ENCODE data around the gene NUP54. TPM values are rescaled to one million over a fixed set of nuclear protein-coding genes. Genes with fewer than 3 reads are reported as not detected.

The NUP54 gene
- total and polyA plus RNA-seq, 9 of the 15 experiments (the other 6 are each of a cell fraction or from before 2014, with no cell fraction given): 29.6 to 115 (median 67.7) TPM

DNA sequence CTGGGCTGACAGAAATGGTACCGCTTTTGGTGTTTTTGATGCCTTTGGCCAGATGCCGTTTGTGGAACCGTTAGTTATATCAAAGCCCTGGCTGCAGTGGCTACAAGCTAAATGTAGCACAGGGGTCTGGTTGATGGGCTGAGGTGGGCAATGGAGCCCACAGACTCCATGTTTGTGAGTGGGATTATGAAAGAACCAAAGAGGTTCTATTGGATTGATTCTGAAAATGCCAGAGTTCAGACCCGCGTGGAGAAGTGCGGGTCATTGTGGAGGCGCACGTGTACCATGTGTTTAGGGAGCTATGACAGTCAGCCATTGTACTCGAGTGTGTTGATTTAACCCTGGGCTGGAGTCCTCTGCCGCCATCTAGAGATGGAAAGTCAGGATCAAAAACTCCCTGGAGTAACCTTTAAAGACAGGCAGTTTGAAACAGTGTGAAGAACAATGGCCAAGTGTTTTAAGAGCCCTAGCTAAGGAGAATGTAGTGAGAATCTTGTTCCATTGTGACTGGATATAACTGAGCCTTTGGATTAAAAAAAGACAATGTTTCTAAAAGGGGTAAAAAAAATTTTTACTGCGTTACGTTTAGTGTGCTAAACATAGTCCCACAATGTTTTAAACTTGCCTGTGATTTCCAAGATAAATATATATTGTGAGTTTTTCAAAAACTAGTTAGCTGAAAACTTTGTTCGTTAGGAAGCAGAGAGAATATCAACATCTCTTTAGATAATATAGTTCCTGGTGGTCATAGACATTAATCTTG lies 61.0 kb downstream of the NUP54 start (continued):
- no peak for TF ChIP-seq PURB (CRISPR knock-in tag; IDR thresholded peaks at IDR 0.05; ENCODE audit: low read depth)
- no peak for TF ChIP-seq ZKSCAN1 (IDR thresholded peaks at IDR 0.05; ENCODE audit: low read depth, low read length)
- 0 out of 2 replicates have a peak, but pooled peaks have one; percentile 16 for TF ChIP-seq FOSL1 (tag; conservative IDR thresholded peaks at IDR 0.05)
- no peak for TF ChIP-seq GTF2A2 (tag; IDR thresholded peaks at IDR 0.05)
- TF ChIP-seq SNIP1 (IDR thresholded peaks at IDR 0.05; ENCODE audit: low read depth): 0 out of 2 replicates have a peak, but pooled peaks have one; percentile 20
- TF ChIP-seq ZNF324 (CRISPR knock-in tag; IDR thresholded peaks at IDR 0.05): no peak
- peak; percentile 95 for TF ChIP-seq MGA (IDR thresholded peaks at IDR 0.05)
- peak; percentile 84 for TF ChIP-seq SOX6 (IDR thresholded peaks at IDR 0.05)
- TF ChIP-seq POLR3A (IDR thresholded peaks at IDR 0.05; ENCODE audit: borderline replicate concordance, extremely low read depth, insufficient read depth, insufficient read length): no peak
- TF ChIP-seq L3MBTL2 (IDR thresholded peaks at IDR 0.05): peak; percentile 95
- TF ChIP-seq IFI16 (CRISPR knock-in tag; IDR thresholded peaks at IDR 0.05): no peak
- TF ChIP-seq RBM15 (IDR thresholded peaks at IDR 0.05; ENCODE audit: insufficient read depth, low read length): no peak
- TF ChIP-seq HDAC8 (tag; IDR thresholded peaks at IDR 0.05): no peak
- no peak for TF ChIP-seq ELF1 (tag; IDR thresholded peaks at IDR 0.05)
- TF ChIP-seq NEUROD1 (IDR thresholded peaks at IDR 0.05; ENCODE audit: borderline replicate concordance, low read depth, low read length, partially characterized antibody): peak; percentile 6

Data from K562 (cell line).